Osteoblast (primary cell): ENCODE measurements around the gene CAB39L. TPM values are rescaled to one million over a fixed set of nuclear protein-coding genes. Genes with fewer than 3 reads are reported as not detected.

Experiments used
- DNase-seq: peaks from one replicate; pipeline ENCODE4 v3.0.0; 2011; ENCODE audit warnings: low spot score, mixed read lengths; ENCODE audit not compliant: insufficient read length; ENCODE audit errors: missing footprints
- H2AFZ ChIP-seq: 2 replicates; pipeline ENCODE4 v1.6.0; 2011; ENCODE audit warnings: mild to moderate bottlenecking, low read length
- H3K27ac ChIP-seq: 2 replicates; pipeline ENCODE4 v1.5.1; 2011; ENCODE audit warnings: mild to moderate bottlenecking, low read depth, low read length, moderate library complexity
- H3K27me3 ChIP-seq: 2 replicates; pipeline ENCODE4 v1.6.0; 2012; ENCODE audit warnings: mild to moderate bottlenecking, control low read depth, inconsistent platforms, low read length, moderate library complexity; ENCODE audit not compliant: insufficient read depth
- H3K36me3 ChIP-seq: 2 replicates; pipeline ENCODE4 v1.5.1; 2011; ENCODE audit warnings: mild to moderate bottlenecking, low read length, control low read depth, moderate library complexity; ENCODE audit not compliant: insufficient read depth
- H3K4me1 ChIP-seq: 2 replicates; pipeline ENCODE4 v1.5.1; 2011; ENCODE audit warnings: mild to moderate bottlenecking, low read length, control low read depth, moderate library complexity; ENCODE audit not compliant: insufficient read depth
- H3K4me2 ChIP-seq: 2 replicates; pipeline ENCODE4 v1.6.0; 2011; ENCODE audit warnings: mild to moderate bottlenecking, low read length; ENCODE audit not compliant: insufficient read depth
- H3K4me3 ChIP-seq: fragments of 200-600 bp; sonication (generic); 3 replicates; pipeline ENCODE4 v1.5.1; 2012; ENCODE audit warnings: mild to moderate bottlenecking, low read length, inconsistent platforms; ENCODE audit not compliant: insufficient read depth
- H3K79me2 ChIP-seq: 2 replicates; pipeline ENCODE4 v1.6.0; 2012; ENCODE audit warnings: mild to moderate bottlenecking, low read length, control low read depth, inconsistent platforms; ENCODE audit not compliant: insufficient read depth
- H3K9me3 ChIP-seq: 2 replicates; pipeline ENCODE4 v1.5.1; 2011; ENCODE audit warnings: low read depth, low read length, control low read depth
- H4K20me1 ChIP-seq: 2 replicates; pipeline ENCODE4 v1.6.0; 2012; ENCODE audit warnings: mild to moderate bottlenecking, low read length, control low read depth; ENCODE audit not compliant: insufficient read depth
- CTCF ChIP-seq: IDR thresholded peaks from 2 replicates; pipeline ENCODE4 v1.5.1; 2011; ENCODE audit warnings: mild to moderate bottlenecking, low read depth, low read length, moderate library complexity; ENCODE audit errors: extremely low read depth
- total RNA-seq: library from RNA; depleted of rRNA; stranded (reverse); fragments of >200 nt; gene quantifications from 2 replicates; pipeline ENCODE4 v1.2.3, GENCODE V29; 2012

The CAB39L gene
- total RNA-seq, 1 donor, result 12.3 TPM

GRCh38 chr13:49326222-49326917 lies 117.5 kb downstream of the CAB39L start:
- Histone ChIP-seq H3K4me2 (no peak overlapping the region), H3K27me3 (no peaks in the 10 kb centered on the region), H3K27ac (no peak overlapping the region), H3K9me3 (no peaks in the 10 kb centered on the region), H3K79me2 (no peaks in the 10 kb centered on the region), H3K4me1 (no peaks in the 10 kb centered on the region), H4K20me1 (no peaks in the 10 kb centered on the region), H3K36me3 (no peaks in the 10 kb centered on the region), H2AFZ (peak overlapping the region; percentile 1), H3K4me3 (no peak overlapping the region)
- DNase-seq, result no peak
- no peak for TF ChIP-seq CTCF

- Histone ChIP-seq H3K27ac (no peak overlapping the region), H3K27me3 (no peaks in the 10 kb centered on the region), H3K4me2 (no peak overlapping the region)
Observed at GRCh38 chr13:49323344-49323743, 120.5 kb downstream of the CAB39L start.

GRCh38 chr13:49322702-49323101 lies 121.2 kb downstream of the CAB39L start:
- TF ChIP-seq CTCF, result no peak
- Histone ChIP-seq H3K36me3 (no peaks in the 10 kb centered on the region), H3K4me1 (no peaks in the 10 kb centered on the region), H4K20me1 (no peaks in the 10 kb centered on the region), H3K9me3 (no peaks in the 10 kb centered on the region), H3K4me3 (no peak overlapping the region), H2AFZ (no peak overlapping the region), H3K27me3 (no peaks in the 10 kb centered on the region), H3K4me2 (no peak overlapping the region), H3K27ac (no peak overlapping the region), H3K79me2 (no peaks in the 10 kb centered on the region)
- DNase-seq, result no peak

More at GRCh38 chr13:49323344-49323743, 120.5 kb downstream of the CAB39L start:
- Histone ChIP-seq H3K79me2 (no peaks in the 10 kb centered on the region), H2AFZ (no peak overlapping the region), H3K4me3 (no peak overlapping the region), H4K20me1 (no peaks in the 10 kb centered on the region), H3K9me3 (no peaks in the 10 kb centered on the region), H3K36me3 (no peaks in the 10 kb centered on the region), H3K4me1 (no peaks in the 10 kb centered on the region)
- no peak for DNase-seq
- no peak for TF ChIP-seq CTCF

- Histone ChIP-seq H3K79me2 (no peaks in the 10 kb centered on the region), H3K9me3 (no peaks in the 10 kb centered on the region), H2AFZ (peak overlapping the region; percentile 6), H4K20me1 (no peaks in the 10 kb centered on the region), H3K36me3 (no peaks in the 10 kb centered on the region), H3K4me2 (no peak overlapping the region), H3K4me1 (no peaks in the 10 kb centered on the region), H3K27ac (no peak overlapping the region), H3K4me3 (no peak overlapping the region), H3K27me3 (no peaks in the 10 kb centered on the region)
- no peak for DNase-seq
- no peak for TF ChIP-seq CTCF
Observed at GRCh38 chr13:49320975-49321374, 122.9 kb downstream of the CAB39L start.
